Endothelial cell of umbilical vein (primary cell): ENCODE results near the gene USP35. TPM values are rescaled to one million over a fixed set of nuclear protein-coding genes. Genes with fewer than 3 reads are reported as not detected.

Source experiments
- BruUV-seq: library from RNA; stranded (reverse); fragments of 400-500 nt; replicated peaks from 2 replicates; lab custom pipeline; 2021; lab: Mats Ljungman, UMichigan
- CTCF ChIA-PET: fragments of 300-600, 350-600 bp; sonication (Branson Sonifier 250); formaldehyde crosslinking; loops from one replicate; lab custom pipeline; 2021; ENCODE audit warnings: antibody characterized with exemption, inconsistent platforms; lab: Charles Lee
- POLR2A ChIA-PET: fragments of 300-600, 350-600 bp; sonication (Branson Sonifier 250); formaldehyde crosslinking; loops from one replicate; lab custom pipeline; 2021; ENCODE audit warnings: antibody characterized with exemption, inconsistent platforms; lab: Charles Lee
- DNase-seq: peaks from one replicate; pipeline ENCODE4 v3.0.0-alpha.2; 2011; ENCODE audit warnings: low read depth, low spot score
- FAIRE-seq: peaks from 2 replicates; lab custom pipeline; 2011; peaks lifted over from hg19 to GRCh38; lab: Jason Lieb, UNC
- H2AFZ ChIP-seq: 2 replicates; pipeline ENCODE4 v1.6.0; 2012; ENCODE audit warnings: low read depth, low read length, control low read depth, inconsistent platforms
- H3K27ac ChIP-seq: 2 replicates; pipeline ENCODE4 v1.5.1; 2011; ENCODE audit warnings: low read depth, mild to moderate bottlenecking, control low read depth, low read length, moderate library complexity; ENCODE audit not compliant: insufficient read depth
- H3K27me3 ChIP-seq, 2 experiments: 2 replicates each; pipeline versions ENCODE4 v1.6.0 to v1.6.1; 2011; ENCODE audit warnings: low read length in 2 of 2, mixed read lengths in 1 of 2; ENCODE audit not compliant: control insufficient read depth in 2 of 2, insufficient read depth in 2 of 2
- H3K36me3 ChIP-seq, 2 experiments: 2 replicates in 1 of 2; 3 replicates in 1 of 2; pipeline ENCODE4 v1.5.1; 2011; ENCODE audit warnings: low read length in 2 of 2, mild to moderate bottlenecking in 1 of 2, moderate library complexity in 1 of 2; ENCODE audit not compliant: control insufficient read depth in 2 of 2, insufficient read depth in 2 of 2; ENCODE audit errors: extremely low read depth in 1 of 2
- H3K4me1 ChIP-seq: 3 replicates; pipeline ENCODE4 v1.5.1; 2011; ENCODE audit warnings: mild to moderate bottlenecking, low read length; ENCODE audit not compliant: control insufficient read depth, insufficient read depth; ENCODE audit errors: extremely low read depth
- H3K4me2 ChIP-seq: 2 replicates; pipeline ENCODE4 v1.6.1; 2011; ENCODE audit warnings: low read length, control low read depth, mixed read lengths; ENCODE audit not compliant: insufficient read depth
- H3K4me3 ChIP-seq, 3 experiments: fragments of 200-600 bp in 1 of 3; sonication (generic), shearing (Covaris generic) in 1 of 3; replicated peaks in 1 of 3; 2 replicates each; pipeline ENCODE4 v1.5.1; 2011 to 2016; ENCODE audit warnings: control low read depth in 3 of 3, low read length in 3 of 3, mild to moderate bottlenecking in 2 of 3, inconsistent platforms in 1 of 3, low read depth in 1 of 3, moderate library complexity in 1 of 3; ENCODE audit not compliant: insufficient read depth in 1 of 3
- H3K79me2 ChIP-seq: 2 replicates; pipeline ENCODE4 v1.6.0; 2012; ENCODE audit warnings: low read length, inconsistent platforms; ENCODE audit not compliant: control insufficient read depth, insufficient read depth
- H3K9ac ChIP-seq: replicated peaks from 2 replicates; pipeline ENCODE3; 2011; ENCODE audit warnings: low read length, control low read depth; ENCODE audit not compliant: insufficient read depth; ENCODE audit errors: extremely low read depth
- H3K9me1 ChIP-seq: replicated peaks from 3 replicates; pipeline ENCODE4 v1.6.0; 2011; ENCODE audit warnings: mild to moderate bottlenecking, low read length; ENCODE audit not compliant: control insufficient read depth, insufficient read depth; ENCODE audit errors: extremely low read depth
- H3K9me3 ChIP-seq: replicated peaks from 2 replicates; pipeline ENCODE4 v1.5.1; 2012; ENCODE audit warnings: low read length, inconsistent platforms; ENCODE audit not compliant: control insufficient read depth, insufficient read depth
- H4K20me1 ChIP-seq: replicated peaks from 2 replicates; pipeline ENCODE3; 2011; ENCODE audit warnings: mild to moderate bottlenecking, low read length; ENCODE audit not compliant: control insufficient read depth, insufficient read depth; ENCODE audit errors: extremely low read depth
- CTCF ChIP-seq, 2 donors: IDR thresholded peaks; 1 replicate in 1 of 2; 2 replicates in 1 of 2; pipeline ENCODE4 v1.5.1; 2011; ENCODE audit warnings: low read length in 2 of 2, mild to moderate bottlenecking in 2 of 2, moderate library complexity in 2 of 2, control low read depth in 1 of 2, inconsistent platforms in 1 of 2, low read depth in 1 of 2; ENCODE audit not compliant: insufficient read depth in 1 of 2; ENCODE audit errors: extremely low read depth in 1 of 2
- JUN ChIP-seq: IDR thresholded peaks from 2 replicates; pipeline ENCODE4 v1.6.1; 2011; ENCODE audit warnings: borderline replicate concordance, low read depth; ENCODE audit not compliant: insufficient read length, insufficient read depth
- dilution Hi-C: fragments of 300-500 bp; cut with MboI; formaldehyde crosslinking; loops from one replicate; pipeline ENCODE4 v1.15.0; 2019; ENCODE audit warnings: low sequenced_read_pairs; ENCODE audit not compliant: extremely low pct_ligation_motif_present
- intact Hi-C: fragments of 100-400 bp; cut with micrococcal nuclease; formaldehyde crosslinking; loops from one replicate; pipeline ENCODE4 v1.10.0; 2022
- polyA plus RNA-seq, 4 experiments: library from polyadenylated mRNA; depleted of rRNA in 3 of 4; stranded (reverse) in 3 of 4; unstranded in 1 of 4; fragments of >200 nt; gene quantifications; 2 replicates each; pipeline versions ENCODE4 v1.2.1 to v1.2.3, GENCODE V29; 2011 to 2012; ENCODE audit warnings: missing spikeins in 1 of 4
- total RNA-seq: library from RNA; stranded (reverse); gene quantifications from 2 replicates; pipeline ENCODE4 v1.2.3, GENCODE V29; 2021

The USP35 gene
- total and polyA plus RNA-seq, 2 donors (not counting 3 experiments of a cell fraction or from before 2014, with no cell fraction given) = 8.9 to 12.4 TPM

DNA sequence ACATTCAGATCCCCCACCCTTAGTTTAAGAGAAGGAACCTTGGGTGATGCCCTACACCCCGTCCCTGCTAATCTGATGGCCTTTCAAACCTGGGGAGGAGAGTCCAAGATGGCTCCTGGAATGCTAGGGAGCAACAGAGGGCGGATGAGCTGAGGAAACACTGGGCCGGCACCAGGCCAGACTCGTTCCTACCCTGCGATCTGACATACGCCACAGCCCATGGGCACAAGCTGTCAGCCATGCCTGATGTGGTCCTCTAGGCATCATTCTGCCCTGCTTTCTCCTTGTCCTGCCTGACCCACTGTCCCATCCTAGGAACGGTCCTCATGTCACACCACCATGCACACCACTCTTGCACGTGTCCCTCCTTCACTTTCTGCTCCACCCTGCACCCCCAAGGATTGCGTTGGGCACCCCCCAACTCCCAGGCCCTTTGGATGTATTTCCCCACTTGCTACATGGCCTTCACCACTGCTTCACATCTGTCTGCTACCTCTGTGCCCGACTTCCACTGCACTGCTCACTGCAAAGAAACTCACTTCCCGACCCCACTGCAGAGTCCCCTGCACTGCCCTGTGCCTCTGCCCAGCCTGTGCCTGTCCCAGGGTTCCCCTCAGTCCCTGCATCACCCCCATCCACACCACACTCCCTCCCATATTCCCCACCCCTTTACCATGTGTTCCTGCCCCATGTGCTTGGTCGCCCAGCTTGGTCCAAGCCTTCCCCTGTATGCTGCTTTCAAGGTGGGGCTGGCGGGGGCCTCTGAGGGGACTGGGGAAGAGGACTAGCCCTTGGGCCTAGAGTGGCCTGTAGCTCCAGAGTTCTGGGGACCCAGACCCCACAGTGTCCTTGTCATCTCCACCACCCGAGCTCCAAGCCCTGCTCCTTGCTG is 29.2 kb downstream of the USP35 start:
- H3K4me2 ChIP-seq = no peak overlapping the region
- no peaks in the 10 kb centered on the region for H3K4me1 ChIP-seq
- TF ChIP-seq CTCF (IDR thresholded peaks at IDR 0.05; ENCODE audit: extremely low read depth in 1 of 2, insufficient read depth in 1 of 2, low read depth in 1 of 2, low read length in 2 of 2) = no peak
- TF ChIP-seq JUN = no peak
- intact Hi-C loops = no loop called here
- no peaks in the 10 kb centered on the region for H3K79me2 ChIP-seq
- no peak overlapping the region for H2AFZ ChIP-seq
- H3K9me3 ChIP-seq = no peaks in the 10 kb centered on the region
- no peak overlapping the region for H3K4me3 ChIP-seq
- H4K20me1 ChIP-seq = no peaks in the 10 kb centered on the region
- ChIA-PET CTCF (interaction anchor here (2.4 kb wide), 1 partner anchor 347 kb away, joined by 9 read pairs; no protein-coding TSS in a partner anchor), POLR2A (no interaction called here)
- no peaks in the 10 kb centered on the region for H3K27me3 ChIP-seq
- no peak overlapping the region for H3K9ac ChIP-seq
- H3K9me1 ChIP-seq = no peaks in the 10 kb centered on the region
- dilution Hi-C loops = no loop called here
- H3K36me3 ChIP-seq = peaks cover 20 to 69% of the 10 kb centered on the region in 2 experiments
- no peak for DNase-seq
- H3K27ac ChIP-seq = no peak overlapping the region
- no peak for FAIRE-seq
- BruUV-seq = no TSS peak
